Measurements from ENCODE around the gene RANBP10. TPM values are rescaled to one million over a fixed set of nuclear protein-coding genes. Genes with fewer than 3 reads are reported as not detected.

RANBP10 gene
- total RNA-seq, 1 experiment from 2014 or later, result 15.6 TPM

- no peak overlapping the region for H2AFZ ChIP-seq (ENCODE audit: low read length)
- H3K18ac ChIP-seq (ENCODE audit: insufficient read length, low read depth, low read length), result no peak overlapping the region
- no peaks in the 10 kb centered on the region for H4K20me1 ChIP-seq (ENCODE audit: control insufficient read depth, insufficient read depth, insufficient read length)
- no peak overlapping the region for H2BK5ac ChIP-seq (ENCODE audit: insufficient read length, low read length)
- no peak overlapping the region for H2AK5ac ChIP-seq (ENCODE audit: insufficient read length, low read length)
- H3K27ac ChIP-seq (ENCODE audit: insufficient read length, low read depth, low read length), result no peak overlapping the region
- H3K27me3 ChIP-seq (ENCODE audit: insufficient read depth, low read length), result no peaks in the 10 kb centered on the region; the same call in 1 of the 2 replicates
- no peaks in the 10 kb centered on the region for H3K27me3 Mint-ChIP-seq (ENCODE audit: low read depth)
- no peak overlapping the region for H4K91ac ChIP-seq (ENCODE audit: insufficient read length, low read depth, low read length)
- H3K56ac ChIP-seq (ENCODE audit: insufficient read length, low read depth, low read length), result no peak overlapping the region
- peaks cover 21 to 26% of the 10 kb centered on the region in 2 experiments for H3K4me1 Mint-ChIP-seq
- H3K9me3 ChIP-seq (ENCODE audit: control insufficient read depth, low read depth, low read length), result no peaks in the 10 kb centered on the region
- no peak overlapping the region for H3K4me2 ChIP-seq (ENCODE audit: insufficient read depth, insufficient read length, low read length)
- H2BK15ac ChIP-seq (ENCODE audit: low read depth, low read length), result no peak overlapping the region
- H3K4ac ChIP-seq (ENCODE audit: low read depth, low read length), result no peak overlapping the region
- no peak overlapping the region for H3K14ac ChIP-seq (ENCODE audit: insufficient read depth, low read length)
- no peaks in the 10 kb centered on the region for H3K23me2 ChIP-seq (ENCODE audit: insufficient read length, low read depth, low read length, poor library complexity, severe bottlenecking)
- no peak overlapping the region for H3T11ph ChIP-seq (ENCODE audit: low read length)
- peaks cover 7% of the 10 kb centered on the region; the same call in 1 of the 2 replicates for H3K79me2 ChIP-seq (ENCODE audit: insufficient read depth, low read length)
- H3K4me1 ChIP-seq (ENCODE audit: insufficient read depth, low read length), result peaks cover 4% of the 10 kb centered on the region; the same call in 1 of the 2 replicates
- peaks cover 2 to 7% (median 5%) of the 10 kb centered on the region in 3 experiments; a peak in 4 of 7 replicates for H3K36me3 Mint-ChIP-seq (ENCODE audit: insufficient read depth in 1 of 3, low read depth in 3 of 3)
- H3K4me3 Mint-ChIP-seq, result no peak overlapping the region
- no CpG with 5 or more reads among the region's 1 CpG for WGBS (ENCODE audit: extremely low coverage, insufficient read length, low lambda C conversion rate)
- H2BK20ac ChIP-seq (ENCODE audit: low read depth, low read length, poor library complexity, severe bottlenecking), result no peak overlapping the region
- no peaks in the 10 kb centered on the region; a peak in 1 of 5 replicates for H3K9me3 Mint-ChIP-seq
- H2BK12ac ChIP-seq (ENCODE audit: insufficient read length, low read depth, low read length), result no peak overlapping the region
- H3K23ac ChIP-seq (ENCODE audit: insufficient read length, low read depth, low read length), result no peak overlapping the region
- peaks cover 6% of the 10 kb centered on the region for H3K79me1 ChIP-seq (ENCODE audit: insufficient read depth, low read depth, low read length, poor library complexity, severe bottlenecking)
- no peak for DNase-seq
- TF ChIP-seq CTCF (conservative IDR thresholded peaks at IDR 0.05), result no peak
- no peak overlapping the region for H4K5ac ChIP-seq (ENCODE audit: insufficient read length, low read depth, low read length)
- no peak overlapping the region for H4K8ac ChIP-seq (replicated peaks; ENCODE audit: insufficient read length, low read depth, low read length)
- no peak overlapping the region for H2BK120ac ChIP-seq (ENCODE audit: low read depth, low read length, poor library complexity, severe bottlenecking)
- no peak overlapping the region for H3K9ac ChIP-seq (ENCODE audit: extremely low read depth, insufficient read length, low read length)
- peak overlapping the region in 1 of 3 experiments; percentile 78; a peak in 2 of 7 replicates for H3K27ac Mint-ChIP-seq
These were observed 97.3 kb downstream of the RANBP10 start for GRCh38 chr16:67709050-67709449.
